Choroid plexus epithelial cell (primary cell): ENCODE results near the gene GRB10.
A peak's percentile ranks its signal among the peaks of the same experiment; 100 is the strongest.

Experiments
- DNase-seq: peaks from one replicate; pipeline ENCODE4 v3.0.0-alpha.2; 2010; ENCODE audit warnings: low read depth
- H3K4me3 ChIP-seq: 2 replicates; pipeline ENCODE4 v1.5.1; 2011; ENCODE audit warnings: low read depth, mild to moderate bottlenecking, control low read depth, low read length, moderate library complexity
- CTCF ChIP-seq: conservative IDR thresholded peaks from 2 replicates; pipeline ENCODE4 v1.5.1; 2011; ENCODE audit warnings: low read depth, mild to moderate bottlenecking, control low read depth, inconsistent platforms, low read length, moderate library complexity

GRB10 gene

GRCh38 chr7:50667338-50667737, 115.4 kb downstream of the GRB10 start:
- DNase-seq, result peak; percentile 27
- no peak overlapping the region for H3K4me3 ChIP-seq
- TF ChIP-seq CTCF, result no peak

- no peak for TF ChIP-seq CTCF
- DNase-seq, result no peak
- no peak overlapping the region for H3K4me3 ChIP-seq
These were observed 116.6 kb downstream of the GRB10 start for GRCh38 chr7:50666124-50666496.

GRCh38 chr7:50665403-50666123, 117.1 kb downstream of the GRB10 start:
- peak; percentile 48 for DNase-seq
- no peak overlapping the region for H3K4me3 ChIP-seq
- peak; percentile 4 for TF ChIP-seq CTCF

GRCh38 chr7:50664937-50665336, 117.8 kb downstream of the GRB10 start:
- no peak for DNase-seq
- H3K4me3 ChIP-seq, result no peak overlapping the region
- no peak for TF ChIP-seq CTCF

GRCh38 chr7:50664461-50664922, 118.2 kb downstream of the GRB10 start:
- no peak overlapping the region for H3K4me3 ChIP-seq
- no peak for TF ChIP-seq CTCF
- peak; percentile 67 for DNase-seq

GRCh38 chr7:50663396-50664102, 119.1 kb downstream of the GRB10 start:
- no peak for TF ChIP-seq CTCF
- no peak for DNase-seq
- H3K4me3 ChIP-seq, result no peak overlapping the region

- no peak for TF ChIP-seq CTCF
- no peak overlapping the region for H3K4me3 ChIP-seq
- DNase-seq, result no peak
These were observed 119.7 kb downstream of the GRB10 start for GRCh38 chr7:50662996-50663395.
